Stomach (tissue), 4 donors: ENCODE results near the gene CIB4.

ENCODE experiments used
- EP300 ChIP-seq: sonication (generic); formaldehyde crosslinking; IDR thresholded peaks from one replicate; pipeline ENCODE4 v1.6.1; 2017; ENCODE audit warnings: antibody characterized with exemption
- TF ChIP-seq, protein P1 (sequence below), 7 experiments: fragments of 450-650 bp in 4 of 7; fragments of 200-600 bp in 3 of 7; sonication (generic) in 3 of 7; IDR thresholded peaks; one replicate each; pipeline ENCODE4 v1.5.1; 2016 to 2019; ENCODE audit warnings: antibody characterized with exemption in 7 of 7, control low read depth in 2 of 7, mild to moderate bottlenecking in 1 of 7

DNA sequence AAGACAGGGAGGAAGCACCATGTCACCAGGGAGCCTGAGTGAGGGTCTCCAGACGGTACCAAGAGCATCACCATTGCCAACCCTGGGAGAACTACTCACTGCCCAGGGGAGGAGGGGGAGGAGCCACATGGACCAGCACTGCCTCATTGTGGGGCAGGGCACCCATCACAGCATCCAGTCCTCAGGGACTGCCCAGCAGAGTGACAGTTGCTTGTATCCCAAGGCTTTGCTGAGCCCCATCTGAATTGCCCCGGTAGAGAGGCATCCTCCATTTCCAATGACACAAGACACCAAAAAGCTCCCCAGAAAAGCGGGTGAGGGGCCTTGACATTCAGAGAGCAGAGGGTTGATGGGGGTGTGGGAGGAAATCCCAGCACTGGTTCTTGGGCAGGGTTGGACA, 6.8 kb upstream of the CIB4 start:
- TF ChIP-seq, protein P1, sequence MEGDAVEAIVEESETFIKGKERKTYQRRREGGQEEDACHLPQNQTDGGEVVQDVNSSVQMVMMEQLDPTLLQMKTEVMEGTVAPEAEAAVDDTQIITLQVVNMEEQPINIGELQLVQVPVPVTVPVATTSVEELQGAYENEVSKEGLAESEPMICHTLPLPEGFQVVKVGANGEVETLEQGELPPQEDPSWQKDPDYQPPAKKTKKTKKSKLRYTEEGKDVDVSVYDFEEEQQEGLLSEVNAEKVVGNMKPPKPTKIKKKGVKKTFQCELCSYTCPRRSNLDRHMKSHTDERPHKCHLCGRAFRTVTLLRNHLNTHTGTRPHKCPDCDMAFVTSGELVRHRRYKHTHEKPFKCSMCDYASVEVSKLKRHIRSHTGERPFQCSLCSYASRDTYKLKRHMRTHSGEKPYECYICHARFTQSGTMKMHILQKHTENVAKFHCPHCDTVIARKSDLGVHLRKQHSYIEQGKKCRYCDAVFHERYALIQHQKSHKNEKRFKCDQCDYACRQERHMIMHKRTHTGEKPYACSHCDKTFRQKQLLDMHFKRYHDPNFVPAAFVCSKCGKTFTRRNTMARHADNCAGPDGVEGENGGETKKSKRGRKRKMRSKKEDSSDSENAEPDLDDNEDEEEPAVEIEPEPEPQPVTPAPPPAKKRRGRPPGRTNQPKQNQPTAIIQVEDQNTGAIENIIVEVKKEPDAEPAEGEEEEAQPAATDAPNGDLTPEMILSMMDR (IDR thresholded peaks at IDR 0.05) = no peak
- TF ChIP-seq EP300 = no peak
